Vagina (tissue), 2 donors: ENCODE results near the gene THAP8. TPM values are rescaled to one million over a fixed set of nuclear protein-coding genes. Genes with fewer than 3 reads are reported as not detected.

Source experiments
- DNase-seq, 2 donors: peaks; one replicate each; pipeline ENCODE4 v3.0.0-alpha.2; 2017; ENCODE audit errors: extremely low spot score in 2 of 2
- H3K27ac ChIP-seq: fragments of 200-600 bp; sonication (generic); one replicate; pipeline ENCODE4 v1.5.1; 2019
- H3K27me3 ChIP-seq: fragments of 200-600 bp; sonication (generic); one replicate; pipeline ENCODE4 v1.5.1; 2019
- H3K36me3 ChIP-seq, 2 donors: fragments of 200-600 bp; sonication (generic); one replicate each; pipeline ENCODE4 v1.5.1; 2017 to 2019
- H3K4me1 ChIP-seq: fragments of 200-600 bp; sonication (generic); one replicate; pipeline ENCODE4 v1.5.1; 2019
- H3K4me3 ChIP-seq, 2 donors: fragments of 200-600 bp; sonication (generic); 1 replicate in 1 of 2; 2 replicates in 1 of 2; pipeline ENCODE4 v1.5.1; 2016 to 2019
- H3K9me3 ChIP-seq: fragments of 200-600 bp; sonication (generic); one replicate; pipeline ENCODE4 v1.5.1; 2019
- CTCF ChIP-seq, 3 experiments: fragments of 450-650 bp in 2 of 3; fragments of 200-600 bp in 1 of 3; sonication (generic) in 1 of 3; IDR thresholded peaks; one replicate each; pipeline ENCODE4 v1.5.1; 2017 to 2019; ENCODE audit warnings: antibody characterized with exemption in 3 of 3, mild to moderate bottlenecking in 2 of 3, moderate library complexity in 2 of 3
- POLR2A ChIP-seq, 2 donors: fragments of 450-650 bp; IDR thresholded peaks; one replicate each; pipeline ENCODE4 v1.6.1; 2017; ENCODE audit warnings: antibody characterized with exemption in 2 of 2, mild to moderate bottlenecking in 2 of 2, moderate library complexity in 2 of 2
- POLR2AphosphoS5 ChIP-seq, 2 donors: sonication (generic); formaldehyde crosslinking; IDR thresholded peaks; one replicate each; pipeline ENCODE4 v1.9.0; 2017; ENCODE audit warnings: antibody characterized with exemption in 2 of 2, mild to moderate bottlenecking in 2 of 2, low read depth in 1 of 2; ENCODE audit not compliant: insufficient read depth in 1 of 2
- intact Hi-C: fragments of 100-400 bp; cut with DNase I; formaldehyde crosslinking; loops from one replicate; pipeline ENCODE4 v1.15.1; 2023
- total RNA-seq: library from RNA; depleted of rRNA; stranded (reverse); fragments of >200 nt; gene quantifications from one replicate; pipeline ENCODE4 v1.2.3, GENCODE V29; 2016

Gene THAP8
- total RNA-seq, 1 donor from 2014 or later = 12.0 TPM

- no peak overlapping the region for H3K27ac ChIP-seq
- DNase-seq = no peak
- H3K36me3 ChIP-seq = no peaks in the 10 kb centered on the region
- intact Hi-C loops = loop anchor here (10.0 kb wide), 1 partner anchor 726 kb away; no protein-coding TSS in a partner anchor
- H3K4me1 ChIP-seq = no peaks in the 10 kb centered on the region
- H3K4me3 ChIP-seq = no peak overlapping the region
- H3K9me3 ChIP-seq = no peaks in the 10 kb centered on the region
- TF ChIP-seq CTCF (IDR thresholded peaks at IDR 0.05) = no peak
- TF ChIP-seq POLR2AphosphoS5 (IDR thresholded peaks at IDR 0.05; ENCODE audit: insufficient read depth in 1 of 2, low read depth in 1 of 2) = no peak
- no peak for TF ChIP-seq POLR2A (IDR thresholded peaks at IDR 0.05)
- H3K27me3 ChIP-seq = no peaks in the 10 kb centered on the region
Measured at GRCh38 chr19:36090910-36091695, 37.0 kb upstream of the THAP8 start.

- intact Hi-C loops = loop anchor here (10.0 kb wide), 1 partner anchor 725 kb away; no protein-coding TSS in a partner anchor
- H3K27ac ChIP-seq = no peak overlapping the region
- no peaks in the 10 kb centered on the region for H3K36me3 ChIP-seq
- H3K4me1 ChIP-seq = no peaks in the 10 kb centered on the region
- no peak for DNase-seq
- TF ChIP-seq POLR2AphosphoS5 (IDR thresholded peaks at IDR 0.05; ENCODE audit: insufficient read depth in 1 of 2, low read depth in 1 of 2) (no peak), CTCF (IDR thresholded peaks at IDR 0.05) (no peak), POLR2A (IDR thresholded peaks at IDR 0.05) (no peak)
- H3K4me3 ChIP-seq = no peak overlapping the region
- H3K27me3 ChIP-seq = no peaks in the 10 kb centered on the region
- no peaks in the 10 kb centered on the region for H3K9me3 ChIP-seq
Measured at GRCh38 chr19:36089847-36090246, 35.8 kb upstream of the THAP8 start.

- no peak for DNase-seq
- H3K9me3 ChIP-seq = no peaks in the 10 kb centered on the region
- H3K4me3 ChIP-seq = no peak overlapping the region
- TF ChIP-seq CTCF (IDR thresholded peaks at IDR 0.05) = no peak
- TF ChIP-seq POLR2AphosphoS5 (IDR thresholded peaks at IDR 0.05; ENCODE audit: insufficient read depth in 1 of 2, low read depth in 1 of 2) = no peak
- no peak for TF ChIP-seq POLR2A (IDR thresholded peaks at IDR 0.05)
- no peaks in the 10 kb centered on the region for H3K4me1 ChIP-seq
- H3K27ac ChIP-seq = no peak overlapping the region
- no peaks in the 10 kb centered on the region for H3K36me3 ChIP-seq
- no peaks in the 10 kb centered on the region for H3K27me3 ChIP-seq
- intact Hi-C loops = no loop called here
Measured at GRCh38 chr19:36086326-36086725, 32.2 kb upstream of the THAP8 start.

- Histone ChIP-seq H3K4me1 (no peaks in the 10 kb centered on the region), H3K27ac (no peak overlapping the region), H3K36me3 (no peaks in the 10 kb centered on the region), H3K4me3 (no peak overlapping the region), H3K27me3 (no peaks in the 10 kb centered on the region), H3K9me3 (no peaks in the 10 kb centered on the region)
- no peak for TF ChIP-seq CTCF (IDR thresholded peaks at IDR 0.05)
- no peak for TF ChIP-seq POLR2A (IDR thresholded peaks at IDR 0.05)
- no peak for TF ChIP-seq POLR2AphosphoS5 (IDR thresholded peaks at IDR 0.05; ENCODE audit: insufficient read depth in 1 of 2, low read depth in 1 of 2)
- intact Hi-C loops = no loop called here
- no peak for DNase-seq
Measured at GRCh38 chr19:36084231-36085009, 30.3 kb upstream of the THAP8 start.
